HG03139 (cell line): ENCODE measurements around the gene CYP3A7.
"Not testable (repeated sequence)": the region's sequence is repeated elsewhere in the genome, so short reads cannot be mapped to it uniquely, and the experiment has no call there.

ENCODE experiments used
- ATAC-seq: cut with Tn5 transposase; IDR thresholded peaks from one replicate; pipeline ENCODE4 v1.9.1; 2021; ENCODE audit not compliant: unreplicated experiment

CYP3A7 gene

GRCh38 chr7:99742737-99743394, 7.9 kb upstream of the CYP3A7 start:
- no peak for ATAC-seq

GRCh38 chr7:99741441-99741795, 6.4 kb upstream of the CYP3A7 start:
- no peak for ATAC-seq

GRCh38 chr7:99740573-99741440, 5.8 kb upstream of the CYP3A7 start:
- no peak for ATAC-seq

GRCh38 chr7:99739699-99740572, 4.9 kb upstream of the CYP3A7 start:
- no peak for ATAC-seq

- ATAC-seq: no peak
These were observed 2.7 kb upstream of the CYP3A7 start for GRCh38 chr7:99737726-99738125.

- not testable (repeated sequence) for ATAC-seq
These were observed 1.7 kb upstream of the CYP3A7 start for GRCh38 chr7:99736667-99737066.

GRCh38 chr7:99733448-99733847, 1.5 kb downstream of the CYP3A7 start:
- no peak for ATAC-seq

- no peak for ATAC-seq
These were observed 2.0 kb downstream of the CYP3A7 start for GRCh38 chr7:99733003-99733402.

GRCh38 chr7:99731638-99732374, 3.2 kb downstream of the CYP3A7 start:
- ATAC-seq: no peak

- no peak for ATAC-seq
These were observed 4.0 kb downstream of the CYP3A7 start for GRCh38 chr7:99730992-99731391.

GRCh38 chr7:99730238-99730810, 4.7 kb downstream of the CYP3A7 start:
- no peak for ATAC-seq

GRCh38 chr7:99729486-99730237, 5.3 kb downstream of the CYP3A7 start:
- ATAC-seq: no peak

GRCh38 chr7:99728615-99729014, 6.4 kb downstream of the CYP3A7 start:
- no peak for ATAC-seq

GRCh38 chr7:99723201-99723600, 11.8 kb downstream of the CYP3A7 start:
- not testable (repeated sequence) for ATAC-seq

- no peak for ATAC-seq
These were observed 14.0 kb downstream of the CYP3A7 start for GRCh38 chr7:99720800-99721595.

- no peak for ATAC-seq
These were observed 14.8 kb downstream of the CYP3A7 start for GRCh38 chr7:99719996-99720769.

GRCh38 chr7:99713995-99714570, 20.9 kb downstream of the CYP3A7 start:
- ATAC-seq: no peak
